Dedifferentiated amniotic fluid mesenchymal stem cell (primary cell): ENCODE measurements around the gene RNASE8.

ENCODE experiments used
- DNase-seq: peaks from one replicate; pipeline ENCODE4 v3.0.0-alpha.2; 2016; ENCODE audit errors: extremely low spot score

RNASE8 gene

DNA sequence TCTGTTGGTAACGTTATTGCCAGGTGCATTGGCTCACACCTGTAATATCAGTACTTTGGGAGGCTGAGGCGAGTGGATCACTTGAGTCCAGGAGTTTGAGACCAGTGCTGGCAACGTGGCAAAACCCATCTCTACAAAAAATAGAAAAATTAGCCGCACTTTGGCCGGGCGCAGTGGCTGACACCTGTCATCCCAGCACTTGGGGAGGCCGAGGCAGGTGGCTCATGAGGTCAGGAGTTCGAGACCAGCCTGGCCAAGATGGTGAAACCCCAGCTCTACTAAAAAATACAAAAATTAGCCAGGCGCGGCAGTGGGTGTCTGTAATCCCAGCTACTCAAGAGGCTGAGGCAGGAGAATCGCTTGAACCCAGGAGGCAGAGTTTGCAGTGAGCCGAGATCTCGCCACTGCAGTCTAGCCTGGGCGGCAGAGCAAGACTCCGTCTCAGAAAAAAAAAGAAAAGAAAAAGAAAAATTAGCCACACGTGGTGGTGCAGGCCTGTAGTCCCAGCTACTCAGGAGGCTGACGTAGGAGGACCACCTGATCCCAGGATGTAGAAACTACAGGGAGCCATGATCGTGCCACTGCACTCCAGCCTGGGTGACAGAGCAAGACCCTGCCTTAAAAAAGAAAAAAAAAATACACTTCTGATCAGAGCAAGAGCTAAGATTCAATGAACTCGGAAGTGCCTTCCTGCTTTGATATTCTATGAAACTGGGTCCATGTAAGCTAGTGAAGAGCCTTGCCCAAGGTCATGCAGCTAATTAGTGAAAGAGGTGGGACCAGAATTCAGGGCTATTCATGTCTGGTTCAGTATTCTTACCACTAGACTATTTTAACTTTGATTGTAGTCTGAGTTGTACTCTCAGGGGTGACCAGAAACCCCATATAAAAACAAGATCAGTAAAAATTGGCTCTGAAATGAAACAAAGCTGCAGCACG is 4.2 kb upstream of the RNASE8 start:
- no peak for DNase-seq

DNA sequence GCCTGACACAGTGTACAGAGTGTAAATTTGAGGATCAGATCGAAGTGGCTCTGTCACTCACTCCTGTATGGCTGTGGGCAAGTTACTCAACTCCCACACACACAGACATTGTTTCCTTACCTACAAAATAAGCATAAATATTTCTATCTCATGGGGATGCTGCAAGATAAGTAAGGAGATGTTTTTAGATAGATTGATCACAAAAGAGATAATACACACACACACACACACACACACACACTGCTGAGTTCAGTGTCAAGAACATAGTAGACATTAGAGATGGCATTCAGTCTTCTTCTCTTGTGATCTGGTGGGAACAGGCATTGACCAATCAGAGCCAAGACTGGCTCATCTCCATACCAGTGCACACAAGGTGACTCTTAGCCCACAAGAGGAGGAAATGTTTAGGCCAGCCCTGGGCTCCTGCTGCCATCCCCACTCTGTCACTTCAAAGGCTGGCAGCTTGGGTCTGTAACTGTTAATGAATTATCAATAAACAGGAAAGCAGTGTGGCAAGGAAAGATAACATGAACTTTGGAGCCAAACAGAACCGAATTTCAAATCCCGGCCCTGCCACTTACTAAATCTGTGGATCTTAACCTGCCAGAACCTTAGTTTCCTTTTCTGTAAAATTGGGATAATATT is 3.4 kb upstream of the RNASE8 start:
- DNase-seq, result no peak

DNA sequence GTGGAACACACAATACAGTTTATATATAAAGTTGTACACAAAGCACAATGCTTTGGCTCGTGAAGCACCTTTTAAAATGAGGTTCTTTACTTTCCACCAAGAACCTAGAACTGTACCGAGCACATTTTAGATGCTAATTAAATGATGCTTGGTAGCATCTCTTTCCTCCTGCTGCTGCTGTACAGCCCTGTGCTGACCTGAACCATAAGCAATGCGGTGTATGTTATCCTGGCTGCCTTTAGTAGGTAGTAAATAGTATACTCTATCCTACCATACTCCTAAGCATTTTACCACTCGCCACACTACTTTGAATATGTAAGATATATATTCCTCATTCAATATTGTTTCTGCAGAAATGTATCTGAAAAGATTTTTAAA is 2.9 kb upstream of the RNASE8 start:
- DNase-seq, result no peak

DNA sequence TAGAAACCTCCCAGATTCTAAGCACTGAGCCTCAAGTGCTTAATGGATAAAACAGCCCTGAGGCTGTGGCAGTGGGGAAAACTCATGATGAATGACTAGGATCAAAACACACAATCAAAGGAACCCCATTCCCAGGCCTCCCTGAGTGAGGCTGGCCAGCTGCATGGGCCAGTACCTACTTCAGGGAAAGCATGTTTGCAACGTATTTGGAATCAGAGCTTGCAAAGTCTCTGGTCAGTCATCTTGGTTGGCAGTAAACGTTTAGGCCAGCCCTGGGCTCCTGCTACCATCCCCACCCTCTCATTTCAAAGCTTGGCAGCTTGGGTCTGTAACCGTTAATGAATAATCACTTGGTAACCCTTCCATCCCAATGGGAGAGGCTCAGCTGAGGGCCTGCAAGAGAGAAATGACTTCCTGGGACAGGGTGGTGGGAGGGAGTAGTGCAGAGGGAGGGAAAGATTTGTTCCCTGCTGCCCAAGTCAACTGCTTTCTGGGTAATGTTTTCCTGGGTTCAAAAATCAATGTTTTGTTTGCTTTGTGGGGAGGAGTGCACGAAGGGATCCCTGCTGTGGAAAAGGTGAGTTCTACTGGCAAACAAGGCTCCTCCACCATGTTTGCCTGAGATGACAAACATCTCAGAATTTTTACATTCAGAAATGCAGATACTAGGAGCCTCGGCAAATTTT is 2.0 kb upstream of the RNASE8 start:
- DNase-seq, result no peak

DNA sequence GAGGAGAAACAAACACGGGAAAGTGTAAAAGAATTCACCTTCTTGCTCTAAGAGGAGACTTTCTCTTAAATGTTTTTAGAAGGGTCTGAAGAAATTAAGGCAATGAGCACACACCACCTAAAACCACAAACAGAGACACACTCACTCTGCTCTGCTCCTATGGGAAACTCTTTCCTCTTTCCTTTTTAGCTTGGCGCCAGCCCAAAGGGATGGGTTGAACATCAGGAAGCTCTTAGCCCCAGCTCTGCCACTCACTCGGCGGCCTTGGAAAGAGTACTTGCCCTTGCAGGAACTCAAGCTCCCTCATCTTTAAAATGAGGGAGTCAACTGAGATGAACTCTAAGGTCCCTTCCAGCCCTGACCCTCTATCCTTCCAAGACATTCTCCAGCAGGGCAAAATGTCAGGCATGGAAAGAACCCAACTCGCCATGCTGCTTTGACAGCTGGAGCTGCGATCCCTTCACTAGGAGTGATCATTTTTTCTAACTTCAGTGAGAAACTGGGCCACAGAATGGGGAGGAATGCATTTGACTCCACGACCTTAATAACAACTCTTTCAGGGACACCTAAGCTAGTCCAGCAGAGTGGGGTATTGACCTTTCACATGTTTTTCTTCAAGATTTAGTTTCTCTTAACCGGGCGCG is 980 bp upstream of the RNASE8 start:
- no peak for DNase-seq

DNA sequence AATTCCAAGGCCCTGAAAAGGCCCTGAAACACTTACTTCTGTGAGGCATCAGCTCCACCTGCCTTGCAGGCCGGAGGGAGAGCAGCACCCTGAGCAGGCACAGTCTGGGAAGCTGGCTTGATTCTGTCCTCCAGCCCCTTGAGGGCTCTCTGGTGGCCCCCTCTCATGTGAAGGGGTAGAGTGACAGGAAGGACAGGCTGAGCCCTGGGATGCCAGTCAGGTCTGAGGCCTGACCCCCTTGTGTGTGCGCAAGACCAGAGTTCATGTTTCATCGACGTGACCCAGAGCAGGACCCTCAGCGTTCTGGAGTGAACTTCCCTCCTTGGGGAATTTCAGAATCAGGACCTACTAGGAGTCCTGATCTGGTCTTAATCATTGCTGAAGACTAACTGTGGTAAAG is 1.3 kb downstream of the RNASE8 start:
- no peak for DNase-seq

DNA sequence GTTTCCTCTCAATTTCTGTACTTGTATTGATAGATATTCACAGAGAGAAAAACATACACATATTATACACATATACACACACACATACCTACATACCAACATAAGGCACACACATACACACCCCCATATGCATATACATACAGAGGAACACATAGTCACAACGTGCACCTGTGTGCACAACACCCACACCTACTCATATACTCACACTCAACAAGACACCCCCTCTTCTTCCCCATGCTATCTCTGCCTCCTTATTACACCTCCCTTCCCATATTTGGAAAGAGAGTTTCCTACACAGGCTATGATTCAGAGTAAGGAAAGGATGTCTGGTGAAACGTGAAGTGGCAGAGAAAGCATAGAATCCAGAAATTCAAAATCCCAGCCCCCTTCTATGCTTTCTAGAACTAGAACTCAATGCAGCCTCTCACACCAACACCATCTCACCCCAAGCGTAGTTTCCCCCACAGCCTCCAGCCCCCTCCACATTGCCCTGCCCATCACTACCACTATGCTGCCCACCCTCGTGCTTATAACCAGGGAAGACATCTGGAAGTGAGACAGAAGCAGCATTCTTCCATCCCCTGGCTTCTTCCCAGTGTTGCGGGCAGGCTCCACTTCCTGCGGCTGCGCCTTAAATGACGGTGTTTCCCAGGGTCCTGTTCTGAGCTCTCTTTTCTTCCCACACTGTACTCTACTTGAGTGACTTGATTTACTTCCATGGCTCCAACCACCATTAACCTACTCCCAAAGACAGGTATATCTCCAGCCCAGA is 2.4 kb downstream of the RNASE8 start:
- no peak for DNase-seq

DNA sequence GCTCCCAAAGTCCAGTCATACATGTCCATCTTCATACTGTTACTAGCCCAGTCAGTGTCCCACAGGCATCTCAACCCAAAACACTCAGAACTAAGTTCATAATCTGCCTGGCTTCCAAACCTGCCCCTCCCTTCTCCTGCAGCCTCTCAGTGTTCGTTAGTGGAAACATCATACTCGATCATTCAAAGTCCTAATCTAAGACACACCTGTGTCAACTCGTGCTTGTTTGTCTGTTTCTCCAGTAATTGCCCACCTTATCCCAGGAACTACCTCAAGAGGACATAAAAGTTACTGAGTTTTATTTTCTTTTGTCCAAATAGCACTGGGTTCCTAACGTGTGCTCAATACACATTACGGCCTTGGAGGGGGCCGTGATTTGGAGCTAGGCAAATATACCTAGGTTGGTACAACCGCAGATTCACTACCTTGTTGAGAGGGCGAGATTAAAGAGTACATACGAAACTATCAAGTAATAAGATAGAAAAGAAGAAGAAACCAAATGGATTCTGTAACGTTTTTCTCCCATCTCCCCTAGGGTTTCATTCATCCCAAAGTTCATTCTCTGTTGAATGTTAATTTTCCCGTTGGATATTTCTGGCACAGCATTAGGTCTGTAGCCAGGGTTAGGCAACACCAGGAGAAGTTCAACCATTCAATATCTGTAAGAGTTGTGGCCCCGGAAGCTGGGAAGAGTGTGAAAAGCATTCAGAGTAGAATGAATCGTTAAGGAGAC is 3.2 kb downstream of the RNASE8 start:
- no peak for DNase-seq

DNA sequence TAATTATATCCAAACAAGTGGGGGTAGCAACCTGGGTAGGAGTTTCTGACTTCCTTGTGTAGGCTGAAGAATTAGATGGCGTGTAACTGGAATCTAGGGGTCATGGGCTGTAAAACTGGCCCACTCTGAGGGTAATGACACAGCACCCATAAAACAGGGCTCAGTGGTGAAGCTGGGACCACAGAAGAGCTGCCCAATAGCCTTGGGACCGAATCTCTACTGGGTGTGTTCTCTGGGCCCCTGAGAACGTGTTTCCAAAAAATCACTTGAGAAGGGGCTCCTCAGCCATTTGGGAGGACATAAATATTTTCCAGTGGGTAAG is 3.7 kb downstream of the RNASE8 start:
- DNase-seq, result no peak

DNA sequence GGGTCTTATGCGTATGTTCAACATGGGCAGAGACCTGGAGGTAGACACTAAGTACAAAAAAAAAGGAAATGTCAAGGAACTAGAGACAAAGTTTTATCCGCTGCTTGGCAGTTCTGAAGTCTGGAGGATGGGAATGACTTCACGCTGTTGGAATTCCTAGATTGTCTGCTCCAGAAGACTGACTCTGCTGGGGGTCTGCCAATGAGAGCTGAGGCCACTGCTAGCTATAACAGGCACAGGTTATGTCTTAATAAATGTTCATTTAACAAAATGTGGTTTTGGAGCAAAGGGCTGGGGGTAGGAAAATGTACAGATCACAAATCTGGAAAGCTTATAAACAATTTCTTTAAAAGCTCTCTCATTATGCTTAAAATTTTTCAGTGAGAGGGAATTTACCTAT is 5.9 kb downstream of the RNASE8 start:
- peak; percentile 30 for DNase-seq

DNA sequence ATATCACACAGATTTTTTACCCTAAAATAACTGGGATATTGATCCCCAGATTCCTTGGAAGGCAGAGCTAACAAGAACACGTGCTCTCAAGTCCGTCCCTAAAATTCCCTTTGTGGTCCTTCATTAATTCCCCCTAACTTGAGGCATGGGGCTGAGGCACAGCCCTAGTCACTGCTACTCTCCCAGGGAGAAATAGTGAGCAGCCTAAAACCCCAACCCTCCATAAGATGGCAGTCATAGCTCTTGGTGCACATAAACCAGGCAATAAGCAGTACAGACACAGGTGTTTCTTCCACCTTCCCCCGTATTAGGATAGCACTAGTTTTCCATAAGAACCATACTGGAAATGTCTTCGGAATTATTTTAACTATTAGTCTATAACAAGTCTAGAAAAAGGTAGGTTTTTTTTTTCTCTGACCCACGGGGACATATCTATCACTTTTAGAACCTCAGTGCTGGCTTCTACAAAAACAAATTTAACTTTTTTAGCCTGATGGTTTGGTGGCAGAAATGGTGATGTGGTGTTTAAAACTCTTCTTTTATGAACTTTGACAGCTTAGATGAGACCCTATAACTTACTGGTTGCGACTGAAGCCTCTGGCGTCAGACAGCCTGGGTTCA is 9.4 kb downstream of the RNASE8 start:
- DNase-seq, result no peak

DNA sequence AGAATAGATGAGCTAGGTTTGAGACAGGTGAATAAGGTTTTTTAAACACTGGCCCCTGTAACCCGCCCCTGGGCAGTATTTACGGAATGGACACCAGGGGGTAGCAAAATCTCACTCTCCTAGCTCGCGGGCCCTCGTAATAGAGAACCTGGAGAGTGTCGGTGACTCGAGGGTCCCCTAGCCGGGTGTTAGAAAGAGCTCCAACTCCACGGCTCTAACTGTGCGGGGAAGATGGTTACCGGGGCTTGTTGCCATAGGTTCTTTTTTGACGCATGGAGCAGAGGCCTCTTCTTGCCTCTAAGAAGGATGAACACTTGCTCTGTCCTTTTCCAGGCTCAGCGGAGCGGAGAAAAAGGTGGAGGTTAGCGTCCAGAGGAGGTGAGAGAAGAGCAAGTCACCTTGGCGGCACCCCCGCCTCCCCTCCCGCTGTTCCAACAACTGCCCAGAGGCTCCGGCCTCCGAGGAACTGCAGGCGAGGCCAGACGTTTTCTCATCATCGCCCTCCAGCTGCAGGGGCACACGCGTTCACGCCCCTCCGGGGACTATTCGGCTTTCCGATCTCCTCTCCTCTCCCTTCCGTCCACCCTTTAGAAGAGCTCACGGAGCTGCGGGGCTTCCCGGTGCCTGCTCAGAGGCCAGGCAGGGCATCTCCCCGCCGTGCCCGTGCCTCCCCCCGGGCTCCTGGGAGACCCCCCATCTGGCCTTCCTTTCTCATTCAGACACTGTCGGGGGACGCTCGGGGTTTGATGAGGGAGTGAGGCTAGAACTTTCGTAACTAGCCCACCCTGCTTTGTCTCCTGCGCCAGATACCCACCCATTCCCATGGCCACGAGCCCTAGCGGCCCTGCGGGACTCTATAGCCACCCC is 11.1 kb downstream of the RNASE8 start:
- DNase-seq, result peak; percentile 47

DNA sequence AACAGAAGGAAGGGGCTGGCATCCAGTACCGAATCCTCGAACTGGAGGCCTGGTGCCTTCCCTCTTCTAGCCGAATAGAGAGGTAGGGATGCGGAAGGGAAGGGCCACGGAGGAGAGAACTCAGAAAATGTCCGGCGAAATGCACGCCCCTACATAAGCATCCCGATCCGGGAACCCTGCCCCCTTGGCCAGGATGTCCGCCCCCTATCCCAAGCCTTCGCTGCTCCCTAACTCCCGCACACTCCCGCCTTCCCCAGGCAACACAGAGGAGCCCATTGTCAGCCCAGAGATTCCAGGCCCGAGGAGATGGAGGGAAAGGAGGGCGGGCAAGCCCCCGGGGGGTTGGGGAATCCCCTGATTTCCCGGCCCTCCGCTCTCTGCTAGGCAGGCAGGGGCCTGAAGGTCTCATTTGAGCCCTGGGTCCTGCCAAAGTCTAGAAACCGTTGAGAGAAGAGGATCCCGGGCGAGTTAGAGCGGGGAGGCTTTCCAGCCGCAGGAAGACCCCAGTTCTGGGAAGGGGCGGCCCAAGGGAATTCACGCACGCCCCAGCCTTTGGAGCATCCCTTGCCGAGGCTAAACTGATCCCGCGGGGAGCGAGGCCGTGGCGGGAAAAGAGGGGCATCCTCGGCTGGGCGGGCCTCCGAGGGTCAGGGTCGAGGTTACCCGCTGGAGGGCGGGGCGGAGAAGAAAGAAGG is 11.9 kb downstream of the RNASE8 start:
- no peak for DNase-seq

DNA sequence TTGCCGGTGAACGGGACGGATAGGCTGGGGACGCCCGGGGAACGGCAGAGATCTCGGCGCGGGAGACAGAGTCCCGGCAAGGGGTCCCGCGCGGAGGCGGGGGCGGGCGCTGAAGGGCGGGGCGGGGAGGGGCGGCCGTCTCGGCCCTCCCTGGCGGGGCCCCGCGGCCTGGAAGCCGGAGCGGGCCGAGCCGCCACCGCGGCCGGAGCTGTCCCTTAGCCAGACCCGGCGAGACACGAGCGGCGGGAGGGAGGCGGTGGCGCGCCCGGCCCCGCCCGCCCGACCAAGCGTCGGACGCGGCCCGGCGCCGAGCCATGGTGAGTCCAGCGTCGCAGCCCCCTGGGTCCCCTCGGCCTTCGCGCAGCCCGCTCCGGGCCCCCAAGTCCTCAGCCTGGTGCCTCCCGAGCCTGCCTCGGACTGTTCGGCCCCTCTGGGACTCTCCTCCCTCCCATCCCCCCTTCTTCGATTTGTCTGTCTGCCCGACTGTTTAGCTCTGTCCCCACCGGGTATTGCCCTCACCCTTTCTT is 12.5 kb downstream of the RNASE8 start, which contains the start of gene ARHGEF40:
TSS of gene ARHGEF40 (plus strand) at position 222 of the 527 bp plus-strand sequence. CDS start at position 315, 93 bp downstream.
- no peak for DNase-seq

DNA sequence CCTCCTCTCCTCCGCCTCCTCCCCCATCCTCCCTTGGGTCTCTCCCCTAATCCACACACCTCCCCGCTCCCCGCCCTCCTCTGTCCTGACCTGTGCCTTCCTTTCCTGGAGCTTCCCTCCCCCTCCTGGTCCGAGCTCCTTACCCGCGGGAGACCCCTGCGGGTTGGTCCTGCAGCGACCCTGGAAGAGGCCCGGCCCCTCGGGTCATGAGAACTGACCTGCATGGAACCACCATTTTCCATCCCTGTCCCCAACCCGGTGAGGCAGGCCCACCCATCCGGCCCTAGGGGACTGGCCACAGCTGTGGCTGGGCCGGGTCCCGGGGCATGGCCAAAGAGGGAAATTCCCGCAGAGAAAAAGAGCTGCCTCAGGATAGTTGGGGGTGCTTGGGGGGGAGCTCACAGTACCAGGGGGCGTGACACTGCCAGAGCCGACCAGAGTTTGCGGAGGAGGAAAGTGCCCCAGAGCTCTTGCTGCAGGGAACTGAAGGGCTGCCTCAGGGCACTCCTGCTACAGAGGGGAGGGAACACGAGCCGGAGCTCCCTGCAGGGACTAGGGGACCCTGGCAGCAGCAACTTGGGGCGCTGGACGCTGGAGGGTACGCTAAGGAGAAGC is 13.1 kb downstream of the RNASE8 start:
- peak; percentile 18 for DNase-seq

DNA sequence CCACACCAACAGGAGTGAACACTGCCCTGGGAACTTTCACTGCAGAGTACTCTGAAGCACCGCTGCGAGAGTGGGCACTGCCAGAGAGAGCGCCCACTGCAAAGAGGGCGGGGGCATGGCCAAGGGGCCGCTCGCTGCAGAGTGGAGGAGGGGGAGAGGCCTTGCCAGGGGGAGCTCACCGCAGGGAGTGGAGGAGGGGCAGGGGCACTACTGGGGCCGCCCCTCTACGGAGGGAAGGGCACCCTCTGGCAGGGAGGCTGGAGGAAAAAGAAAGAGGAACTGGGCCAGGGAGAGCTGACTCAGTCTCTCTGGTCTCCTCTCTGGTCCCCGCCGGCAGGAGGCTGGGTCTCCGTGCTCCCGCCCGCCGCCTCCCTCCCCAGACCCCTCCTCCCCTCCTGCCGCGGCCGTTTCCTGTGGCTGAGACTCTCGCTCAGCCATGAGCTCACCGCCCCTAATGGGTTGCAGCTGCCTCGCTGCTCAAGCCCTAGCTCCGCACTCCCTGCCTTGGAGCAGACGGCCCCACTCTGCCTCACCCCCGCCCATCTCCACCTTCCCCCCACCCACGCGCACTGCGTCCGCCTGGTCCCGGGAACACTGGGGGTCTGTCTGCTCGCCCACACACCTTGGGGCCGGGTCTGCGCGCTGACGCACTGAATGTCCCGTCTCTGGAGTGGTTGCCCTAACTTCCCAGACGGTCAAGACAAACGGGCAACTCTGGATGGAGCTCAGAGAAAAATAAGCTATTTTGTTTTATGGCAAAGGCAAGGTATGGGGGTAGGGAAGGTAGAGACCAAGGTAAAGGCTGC is 13.8 kb downstream of the RNASE8 start:
- DNase-seq, result peak; percentile 95

DNA sequence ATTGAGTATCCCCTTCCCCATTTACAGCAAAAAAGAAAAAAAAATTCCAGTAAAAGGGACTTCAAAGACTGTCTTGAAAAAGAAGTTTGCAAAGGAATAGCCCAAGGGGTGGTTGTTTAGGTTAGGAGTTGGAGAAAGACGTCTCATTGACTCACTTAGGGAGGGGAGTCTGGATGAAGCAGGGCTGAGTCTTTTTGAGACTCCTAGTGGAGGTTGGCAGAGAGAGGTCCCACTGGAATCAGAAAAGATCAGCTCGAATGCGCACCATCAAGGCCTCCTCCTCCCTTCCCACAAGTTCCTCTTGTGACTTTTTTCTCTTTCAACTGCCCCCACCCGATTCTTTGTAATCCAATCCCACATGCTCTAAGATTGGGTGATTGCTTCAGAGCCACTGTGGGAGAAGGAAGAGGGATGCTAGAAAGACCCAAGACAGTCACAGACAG is 14.4 kb downstream of the RNASE8 start:
- DNase-seq, result peak; percentile 78
